GM23338 (cell line): ENCODE measurements around the gene CCDC138. TPM values are rescaled to one million over a fixed set of nuclear protein-coding genes. Genes with fewer than 3 reads are reported as not detected.

Experiments
- ATAC-seq: fragments of 200-7000 bp; cut with Tn5 transposase; 3 replicates; pipeline ENCODE4 v1.9.1; 2020
- DNase-seq: peaks from one replicate; pipeline ENCODE4 v3.0.0-alpha.2; 2015; ENCODE audit warnings: low spot score
- H2AFZ ChIP-seq: fragments of 200-600 bp; sonication (generic); 2 replicates; pipeline ENCODE4 v1.8.0; 2016; ENCODE audit warnings: antibody characterized with exemption, mild to moderate bottlenecking, moderate library complexity
- H3F3A ChIP-seq: fragments of 200-600 bp; sonication (generic); replicated peaks from 2 replicates; pipeline ENCODE4 v1.8.0; 2017; ENCODE audit warnings: antibody characterized with exemption, mixed run types, low read depth
- H3K27ac ChIP-seq: fragments of 200-600 bp; sonication (generic); 2 replicates; pipeline ENCODE4 v1.6.1; 2016; ENCODE audit warnings: low read depth
- H3K27me3 ChIP-seq: fragments of 200-600 bp; sonication (generic); 2 replicates; pipeline ENCODE4 v1.8.0; 2016; ENCODE audit warnings: mild to moderate bottlenecking, mixed run types, moderate library complexity; ENCODE audit not compliant: insufficient read depth
- H3K36me3 ChIP-seq: fragments of 200-600 bp; sonication (generic); 2 replicates; pipeline ENCODE4 v1.8.0; 2016; ENCODE audit warnings: mild to moderate bottlenecking; ENCODE audit not compliant: insufficient read depth
- H3K4me1 ChIP-seq: fragments of 200-600 bp; sonication (generic); 2 replicates; pipeline ENCODE4 v1.8.0; 2016; ENCODE audit warnings: mild to moderate bottlenecking, moderate library complexity; ENCODE audit not compliant: insufficient read depth
- H3K4me2 ChIP-seq: fragments of 200-600 bp; sonication (generic); 2 replicates; pipeline ENCODE4 v1.7.1; 2017; ENCODE audit warnings: mixed run types
- H3K4me3 ChIP-seq: fragments of 200-600 bp; sonication (generic); 2 replicates; pipeline ENCODE4 v1.6.1; 2016; ENCODE audit warnings: mixed run types
- H3K79me2 ChIP-seq: fragments of 200-600 bp; sonication (generic); replicated peaks from 2 replicates; pipeline ENCODE4 v1.8.0; 2017; ENCODE audit warnings: mild to moderate bottlenecking; ENCODE audit not compliant: insufficient read depth
- H3K9me2 ChIP-seq: fragments of 200-600 bp; sonication (generic); 2 replicates; pipeline ENCODE4 v1.8.0; 2017; ENCODE audit not compliant: insufficient read depth
- H4K20me1 ChIP-seq: fragments of 200-600 bp; sonication (generic); replicated peaks from 2 replicates; pipeline ENCODE4 v1.8.0; 2017; ENCODE audit warnings: mild to moderate bottlenecking; ENCODE audit not compliant: insufficient read depth
- H3K27ac Mint-ChIP-seq: 2 replicates; pipeline ENCODE4 v1.8.0; 2020; ENCODE audit warnings: inconsistent platforms, mild to moderate bottlenecking, moderate library complexity, mixed read lengths
- H3K27me3 Mint-ChIP-seq: 3 replicates; pipeline ENCODE4 v1.8.0; 2022; ENCODE audit warnings: low read depth, mild to moderate bottlenecking, moderate library complexity, mixed read lengths, inconsistent platforms; ENCODE audit not compliant: insufficient read depth, poor library complexity
- H3K36me3 Mint-ChIP-seq: 3 replicates; pipeline ENCODE4 v1.8.0; 2021; ENCODE audit warnings: low read depth, mild to moderate bottlenecking, inconsistent platforms, moderate library complexity, mixed read lengths
- H3K4me1 Mint-ChIP-seq: 3 replicates; pipeline ENCODE4 v1.8.0; 2020; ENCODE audit warnings: mild to moderate bottlenecking, inconsistent platforms, mixed read lengths
- H3K4me3 Mint-ChIP-seq: 3 replicates; pipeline ENCODE4 v1.8.0; 2021; ENCODE audit warnings: moderate library complexity, mild to moderate bottlenecking, inconsistent platforms, mixed read lengths
- H3K9me3 Mint-ChIP-seq: 3 replicates; pipeline ENCODE4 v1.8.0; 2020; ENCODE audit warnings: moderate library complexity, mild to moderate bottlenecking, inconsistent platforms, mixed read lengths
- EZH2phosphoT487 ChIP-seq: fragments of 200-600 bp; sonication (generic); IDR thresholded peaks from one replicate; pipeline ENCODE4 v1.8.1; 2018; ENCODE audit warnings: antibody characterized with exemption; ENCODE audit not compliant: unreplicated experiment
- JUNB ChIP-seq: IDR thresholded peaks from one replicate; pipeline ENCODE4 v1.6.1; 2016; ENCODE audit warnings: antibody characterized with exemption; ENCODE audit not compliant: unreplicated experiment
- NANOG ChIP-seq: IDR thresholded peaks from 2 replicates; pipeline ENCODE4 v1.6.1; 2016; ENCODE audit warnings: antibody characterized with exemption, borderline replicate concordance
- POLR2AphosphoS5 ChIP-seq: IDR thresholded peaks from 2 replicates; pipeline ENCODE4 v1.6.1; 2016; ENCODE audit warnings: antibody characterized with exemption, low read depth
- REST ChIP-seq: IDR thresholded peaks from one replicate; pipeline ENCODE4 v1.6.1; 2018; ENCODE audit warnings: antibody characterized with exemption; ENCODE audit not compliant: unreplicated experiment
- ZNF114 ChIP-seq: fragments of 250-450 bp; sonication (Bioruptor Pico); IDR thresholded peaks from 2 replicates; pipeline ENCODE4 v1.5.0; 2020; ENCODE audit warnings: mild to moderate bottlenecking, moderate library complexity
- ZNF331 ChIP-seq: fragments of 250-450 bp; sonication (Bioruptor Pico); IDR thresholded peaks from 2 replicates; pipeline ENCODE4 v1.5.0; 2020; ENCODE audit warnings: low read depth, mild to moderate bottlenecking, moderate library complexity
- polyA plus RNA-seq: library from polyadenylated mRNA; unstranded; fragments of >200 nt; fragmentation: Nextera tagmentation; extraction: Ambion mirVana; gene quantifications from 2 replicates; pipeline ENCODE4 v1.2.1, GENCODE V29; 2016
- total RNA-seq: library from RNA; depleted of rRNA; stranded (reverse); fragments of >200 nt; shearing (Covaris generic); gene quantifications from 2 replicates; pipeline ENCODE4 v1.2.3, GENCODE V29; 2014

Gene CCDC138
- total and polyA plus RNA-seq, 2 experiments from 2014 or later: 30.8 to 31.6 TPM

- TF ChIP-seq REST: no peak
- TF ChIP-seq ZNF114: no peak
- TF ChIP-seq JUNB: no peak
These were observed 83.0 kb downstream of the CCDC138 start (continued) for GRCh38 chr2:108869542-108869941.

GRCh38 chr2:108870069-108870644 is 83.6 kb downstream of the CCDC138 start:
- H3K27me3 Mint-ChIP-seq: no peaks in the 10 kb centered on the region
- H3K4me1 Mint-ChIP-seq: peaks cover 5% of the 10 kb centered on the region; the same call in 2 of the 3 replicates
- DNase-seq (no peak), ATAC-seq (no peak)
- H3K4me1 ChIP-seq: no peaks in the 10 kb centered on the region
- no peaks in the 10 kb centered on the region for H4K20me1 ChIP-seq
- no peak overlapping the region for H3K27ac Mint-ChIP-seq
- no peaks in the 10 kb centered on the region for H3F3A ChIP-seq
- no peak overlapping the region for H3K27ac ChIP-seq
- no peak overlapping the region for H2AFZ ChIP-seq
- H3K4me3 ChIP-seq: no peak overlapping the region
- H3K79me2 ChIP-seq: no peaks in the 10 kb centered on the region
- peaks cover 32% of the 10 kb centered on the region for H3K36me3 Mint-ChIP-seq
- peaks cover 4% of the 10 kb centered on the region; the same call in 1 of the 2 replicates for H3K36me3 ChIP-seq
- no peak overlapping the region for H3K4me2 ChIP-seq
- H3K4me3 Mint-ChIP-seq: no peak overlapping the region
- no peaks in the 10 kb centered on the region for H3K9me3 Mint-ChIP-seq
- H3K9me2 ChIP-seq: no peaks in the 10 kb centered on the region
- no peaks in the 10 kb centered on the region for H3K27me3 ChIP-seq
- TF ChIP-seq ZNF331 (CRISPR knock-in tag) (no peak), POLR2AphosphoS5 (no peak), REST (no peak), NANOG (no peak)

GRCh38 chr2:108877506-108877905 is 90.9 kb downstream of the CCDC138 start:
- no peaks in the 10 kb centered on the region for H3K79me2 ChIP-seq
- no peaks in the 10 kb centered on the region for H3F3A ChIP-seq
- no peak overlapping the region for H3K4me3 ChIP-seq
- no peak overlapping the region for H3K27ac Mint-ChIP-seq
- H3K4me1 ChIP-seq: no peaks in the 10 kb centered on the region
- H3K27me3 Mint-ChIP-seq: no peaks in the 10 kb centered on the region
- H3K27me3 ChIP-seq: no peaks in the 10 kb centered on the region
- DNase-seq (no peak), ATAC-seq (no peak)
- H4K20me1 ChIP-seq: no peaks in the 10 kb centered on the region
- H3K27ac ChIP-seq: no peak overlapping the region
- no peaks in the 10 kb centered on the region for H3K4me1 Mint-ChIP-seq
- H3K9me2 ChIP-seq: no peaks in the 10 kb centered on the region
- H3K36me3 ChIP-seq: no peaks in the 10 kb centered on the region
- H3K4me2 ChIP-seq: no peak overlapping the region
- no peak overlapping the region for H3K4me3 Mint-ChIP-seq
- H3K9me3 Mint-ChIP-seq: peaks cover 36% of the 10 kb centered on the region
- H2AFZ ChIP-seq: no peak overlapping the region
- peaks cover 49% of the 10 kb centered on the region for H3K36me3 Mint-ChIP-seq
- TF ChIP-seq EZH2phosphoT487 (no peak), POLR2AphosphoS5 (no peak)
